ENCODE data around the gene LRRC41.

DNA sequence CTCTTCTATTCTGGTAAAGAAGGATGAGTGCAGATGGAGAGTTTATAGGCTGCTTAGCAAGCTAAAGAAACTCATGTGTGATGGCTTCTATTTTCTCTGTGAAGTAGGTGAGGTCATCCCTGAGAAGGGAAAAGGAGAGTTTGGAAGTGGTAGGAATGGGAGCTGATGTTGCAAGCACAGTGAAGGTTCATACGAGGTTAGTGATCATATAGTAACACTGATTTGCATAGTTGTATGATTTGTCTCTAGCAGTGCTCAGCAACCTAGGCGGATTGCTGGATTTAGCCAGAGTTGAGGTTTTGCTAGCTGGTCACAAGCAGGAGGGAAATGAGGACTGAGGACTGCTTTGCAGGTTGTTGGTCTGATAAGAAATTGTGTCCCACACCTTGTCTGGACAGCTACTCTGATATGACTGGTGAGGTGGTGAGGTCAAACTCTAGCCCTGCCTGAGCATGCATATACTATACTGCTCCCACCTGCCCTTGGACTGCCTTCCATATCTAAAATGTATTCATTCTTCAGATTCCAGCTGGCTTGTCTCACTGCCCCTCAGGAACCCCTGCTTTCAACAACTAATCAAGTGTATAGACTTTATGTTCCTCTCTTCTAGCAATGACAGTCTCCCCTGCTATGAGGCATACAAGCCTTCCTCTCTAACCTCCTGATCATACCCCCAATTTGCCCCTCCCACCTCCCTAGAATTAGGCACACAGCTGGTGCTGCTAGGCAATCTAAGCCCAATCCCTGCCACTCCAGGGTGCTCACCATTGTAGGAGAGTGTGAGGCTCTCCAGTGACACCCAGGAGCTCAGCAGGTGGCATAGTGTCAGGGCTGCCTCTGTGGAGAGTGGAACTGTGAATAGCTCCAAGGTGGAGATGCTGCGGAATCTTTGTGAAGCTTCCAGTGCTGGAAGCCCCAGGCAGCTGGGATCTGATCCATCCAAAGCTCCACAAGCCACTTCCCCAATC lies 18.5 kb downstream of the LRRC41 start:
- TF ChIP-seq POLR2AphosphoS5 (IDR thresholded peaks at IDR 0.05): no peak
- TF ChIP-seq EP300 (IDR thresholded peaks at IDR 0.05): no peak
- TF ChIP-seq, protein P1, sequence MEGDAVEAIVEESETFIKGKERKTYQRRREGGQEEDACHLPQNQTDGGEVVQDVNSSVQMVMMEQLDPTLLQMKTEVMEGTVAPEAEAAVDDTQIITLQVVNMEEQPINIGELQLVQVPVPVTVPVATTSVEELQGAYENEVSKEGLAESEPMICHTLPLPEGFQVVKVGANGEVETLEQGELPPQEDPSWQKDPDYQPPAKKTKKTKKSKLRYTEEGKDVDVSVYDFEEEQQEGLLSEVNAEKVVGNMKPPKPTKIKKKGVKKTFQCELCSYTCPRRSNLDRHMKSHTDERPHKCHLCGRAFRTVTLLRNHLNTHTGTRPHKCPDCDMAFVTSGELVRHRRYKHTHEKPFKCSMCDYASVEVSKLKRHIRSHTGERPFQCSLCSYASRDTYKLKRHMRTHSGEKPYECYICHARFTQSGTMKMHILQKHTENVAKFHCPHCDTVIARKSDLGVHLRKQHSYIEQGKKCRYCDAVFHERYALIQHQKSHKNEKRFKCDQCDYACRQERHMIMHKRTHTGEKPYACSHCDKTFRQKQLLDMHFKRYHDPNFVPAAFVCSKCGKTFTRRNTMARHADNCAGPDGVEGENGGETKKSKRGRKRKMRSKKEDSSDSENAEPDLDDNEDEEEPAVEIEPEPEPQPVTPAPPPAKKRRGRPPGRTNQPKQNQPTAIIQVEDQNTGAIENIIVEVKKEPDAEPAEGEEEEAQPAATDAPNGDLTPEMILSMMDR (IDR thresholded peaks at IDR 0.05): no peak
- no peak for TF ChIP-seq POLR2A (IDR thresholded peaks at IDR 0.05)
